CD4-positive, alpha-beta T cell (primary cell): Measurements from ENCODE around the gene PRKAG1. TPM values are rescaled to one million over a fixed set of nuclear protein-coding genes. Genes with fewer than 3 reads are reported as not detected.

Source experiments
- ATAC-seq: fragments of 200-7000 bp; cut with Tn5 transposase; one replicate; pipeline ENCODE4 v1.10.0; 2022; ENCODE audit warnings: mild to moderate bottlenecking; ENCODE audit not compliant: poor library complexity
- CTCF ChIA-PET: fragments of 350-600 bp; sonication (Branson Sonifier 250); formaldehyde crosslinking; loops from one replicate; lab custom pipeline; 2021; ENCODE audit warnings: antibody characterized with exemption, inconsistent platforms; lab: Charles Lee
- POLR2A ChIA-PET: fragments of 350-600 bp; sonication (Branson Sonifier 250); formaldehyde crosslinking; loops from one replicate; lab custom pipeline; 2021; ENCODE audit warnings: antibody characterized with exemption, inconsistent platforms; lab: Charles Lee
- DNase-seq, 14 experiments: peaks; one replicate each; pipeline ENCODE4 v3.0.0-alpha.2; 2013 to 2020; ENCODE audit warnings: mixed read lengths in 2 of 14
- H3K27ac ChIP-seq, 2 donors: one replicate each; pipeline versions ENCODE4 v1.5.1 to v1.7.0; 2013; ENCODE audit warnings: low read length in 2 of 2, low read depth in 1 of 2, mild to moderate bottlenecking in 1 of 2
- H3K27me3 ChIP-seq, 2 experiments: 1 replicate in 1 of 2; 2 replicates in 1 of 2; pipeline versions ENCODE4 v1.6.1 to v1.7.0; 2013; ENCODE audit warnings: low read length in 2 of 2, control low read depth in 1 of 2, mild to moderate bottlenecking in 1 of 2, moderate library complexity in 1 of 2; ENCODE audit not compliant: insufficient read depth in 2 of 2, control insufficient read depth in 1 of 2
- H3K36me3 ChIP-seq: one replicate; pipeline ENCODE4 v1.6.1; 2013; ENCODE audit warnings: low read length, control low read depth; ENCODE audit not compliant: insufficient read depth
- H3K4me1 ChIP-seq: one replicate; pipeline ENCODE4 v1.6.1; 2013; ENCODE audit warnings: low read length, control low read depth; ENCODE audit not compliant: insufficient read depth
- H3K4me3 ChIP-seq: one replicate; pipeline ENCODE4 v1.5.1; 2013; ENCODE audit warnings: mild to moderate bottlenecking, low read length, moderate library complexity
- H3K9me3 ChIP-seq, 2 experiments: 1 replicate in 1 of 2; 2 replicates in 1 of 2; pipeline versions ENCODE4 v1.6.1 to v1.7.0; 2013; ENCODE audit warnings: low read length in 2 of 2, mild to moderate bottlenecking in 2 of 2, control low read depth in 1 of 2, moderate library complexity in 1 of 2; ENCODE audit not compliant: control insufficient read depth in 1 of 2, insufficient read depth in 1 of 2
- H3K27ac Mint-ChIP-seq: one replicate; pipeline ENCODE4 v1.8.0; 2020; ENCODE audit warnings: mixed read lengths
- H3K27me3 Mint-ChIP-seq: one replicate; pipeline ENCODE4 v1.8.0; 2021; ENCODE audit warnings: mixed read lengths
- H3K36me3 Mint-ChIP-seq: one replicate; pipeline ENCODE4 v1.8.0; 2021; ENCODE audit warnings: low read depth, mixed read lengths
- H3K4me1 Mint-ChIP-seq: one replicate; pipeline ENCODE4 v1.8.0; 2021; ENCODE audit warnings: low read depth, mixed read lengths
- H3K4me3 Mint-ChIP-seq: one replicate; pipeline ENCODE4 v1.8.0; 2020; ENCODE audit warnings: mild to moderate bottlenecking, mixed read lengths
- H3K9me3 Mint-ChIP-seq: one replicate; pipeline ENCODE4 v1.8.0; 2020; ENCODE audit warnings: mixed read lengths
- CTCF ChIP-seq: fragments of 200-600 bp; IDR thresholded peaks from one replicate; pipeline ENCODE4 v1.8.0; 2022; ENCODE audit warnings: antibody characterized with exemption, mild to moderate bottlenecking
- intact Hi-C, 2 experiments: fragments of 100-400 bp; cut with DNase I in 1 of 2; cut with micrococcal nuclease in 1 of 2; formaldehyde crosslinking; loops; one replicate each; pipeline versions ENCODE4 v1.15.1 to v1.9.0; 2023 to 2025; cut with DNase I, micrococcal nuclease
- total RNA-seq, 174 experiments: library from RNA in 2 of 174; stranded (reverse) in 2 of 174; gene quantifications; one replicate each; pipeline ENCODE4 v1.2.3 and lab custom pipeline; 2021 to 2026

PRKAG1 gene
- total RNA-seq, 2 experiments from 2014 or later, result 34.6 to 38.2 TPM

GRCh38 chr12:49061157-49061650 is 42.6 kb upstream of the PRKAG1 start:
- TF ChIP-seq CTCF, result no peak
- Histone ChIP-seq H3K36me3 (no peaks in the 10 kb centered on the region), H3K9me3 (no peaks in the 10 kb centered on the region), H3K27ac (peak overlapping the region; percentile 90 to 93), H3K4me1 (peaks cover 49% of the 10 kb centered on the region), H3K4me3 (peak overlapping the region; percentile 96), H3K27me3 (no peaks in the 10 kb centered on the region)
- Mint-ChIP-seq H3K4me3 (peak overlapping the region; percentile 97), H3K9me3 (no peaks in the 10 kb centered on the region), H3K4me1 (peaks cover 48% of the 10 kb centered on the region), H3K27me3 (no peaks in the 10 kb centered on the region), H3K36me3 (peaks cover 26% of the 10 kb centered on the region), H3K27ac (peak overlapping the region; percentile 96)
- ChIA-PET CTCF (no interaction called here), POLR2A (interaction anchor here (1.5 to 3.4 kb wide), 3 partner anchors 9 to 127 kb away, joined by 9 to 28 read pairs (median 11); partner anchors contain the start of genes RHEBL1, TUBA1A and TUBA1B)
- ATAC-seq (no peak), DNase-seq (peak in 1 of 14 experiments; percentile 21)
- intact Hi-C loops, result loop anchor here in 1 of 2 experiments (5.0 kb wide), 1 partner anchor 71 kb away; the partner anchor contains the start of gene TUBA1B

- peak within 1 kb of the TSS; percentile 97 for H3K4me3 Mint-ChIP-seq
- H3K36me3 ChIP-seq, result no peaks in the 10 kb centered on the region
- no peaks in the 10 kb centered on the region for H3K9me3 Mint-ChIP-seq
- intact Hi-C loops, result loop anchor here in 1 of 2 experiments (5.0 kb wide), 1 partner anchor 72 kb away; the partner anchor contains the start of gene TUBA1B
- peak within 1 kb of the TSS; percentile 90 to 93 for H3K27ac ChIP-seq
- ATAC-seq, result peak; percentile 68
- H3K9me3 ChIP-seq, result no peaks in the 10 kb centered on the region
- POLR2A ChIA-PET, result interaction anchor here (1.0 to 3.4 kb wide), 5 partner anchors 10 to 128 kb away, joined by 3 to 28 read pairs (median 9); partner anchors contain the start of genes RHEBL1, TUBA1A, TUBA1B and WNT1
- CTCF ChIA-PET, result interaction anchor here (0.8 kb wide), 1 partner anchor 147 kb away, joined by 3 read pairs; no protein-coding TSS in a partner anchor
- H3K36me3 Mint-ChIP-seq, result peaks cover 32% of the 10 kb centered on the region
- H3K4me3 ChIP-seq, result peak within 1 kb of the TSS; percentile 96
- H3K27me3 ChIP-seq, result no peaks in the 10 kb centered on the region
- H3K27ac Mint-ChIP-seq, result peak within 1 kb of the TSS; percentile 96
- H3K4me1 ChIP-seq, result peaks cover 56% of the 10 kb centered on the region
- peak; percentile 78 to 95 (median 86) for DNase-seq
- peaks cover 55% of the 10 kb centered on the region for H3K4me1 Mint-ChIP-seq
- no peak for TF ChIP-seq CTCF
- no peaks in the 10 kb centered on the region for H3K27me3 Mint-ChIP-seq
These were observed 41.9 kb upstream of the PRKAG1 start, which contains the start of gene KMT2D for GRCh38 chr12:49060237-49061156. KMT2D (minus strand) TSS chr12:49060794; CDS start chr12:49055324, 5,470 bp downstream.
